Measurements from ENCODE around the gene SERINC3. TPM values are rescaled to one million over a fixed set of nuclear protein-coding genes. Genes with fewer than 3 reads are reported as not detected.
A peak's percentile ranks its signal among the peaks of the same experiment; 100 is the strongest.

The SERINC3 gene
- polyA plus RNA-seq, 1 donor from 2014 or later: 64.5 TPM

DNA sequence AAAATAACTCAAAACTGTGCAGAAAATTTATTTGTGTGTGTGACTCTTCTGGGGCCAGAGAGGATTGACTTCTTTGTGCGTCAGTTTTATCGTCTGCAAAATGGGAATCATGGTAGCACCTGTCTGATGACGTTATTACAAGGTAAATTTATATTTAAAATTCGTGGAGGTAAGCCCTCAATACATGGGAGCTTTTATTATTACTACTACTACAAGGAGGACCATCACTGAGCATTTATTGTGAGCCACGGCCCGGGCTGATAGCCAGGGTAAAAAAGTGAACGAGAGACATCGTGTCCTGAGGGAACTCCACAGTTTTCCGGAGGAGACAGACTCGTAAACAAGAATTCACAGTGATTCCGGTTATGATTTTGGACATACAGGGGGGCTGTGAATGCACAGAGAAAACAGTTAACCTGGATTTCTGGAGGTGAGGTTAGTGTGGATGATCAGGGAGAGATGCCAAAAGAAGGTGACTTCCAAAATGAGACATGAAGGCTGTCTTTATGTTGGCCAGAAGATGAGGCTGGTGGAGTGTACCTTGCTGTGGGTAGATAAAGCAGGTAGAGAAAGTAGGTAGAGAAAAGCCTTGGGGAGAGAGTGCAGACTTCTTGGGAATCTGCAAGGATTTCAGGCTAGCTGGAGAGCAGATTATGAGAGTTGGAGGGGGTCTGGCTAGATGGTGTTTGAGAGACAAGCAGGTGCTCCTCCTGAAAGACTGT lies 10.6 kb upstream of the SERINC3 start:
- no peak for TF ChIP-seq EZH2 (IDR thresholded peaks at IDR 0.05; ENCODE audit: borderline replicate concordance, insufficient read depth, low read length, poor library complexity, severe bottlenecking)
- no peak for TF ChIP-seq MXI1 (conservative IDR thresholded peaks at IDR 0.05; ENCODE audit: poor library complexity, severe bottlenecking)
- no peak for TF ChIP-seq EP300 (conservative IDR thresholded peaks at IDR 0.05; ENCODE audit: poor library complexity, severe bottlenecking)
- TF ChIP-seq CTCF (IDR thresholded peaks at IDR 0.05; ENCODE audit: poor library complexity, severe bottlenecking): no peak
- no peak for TF ChIP-seq REST (IDR thresholded peaks at IDR 0.05; ENCODE audit: borderline replicate concordance)
- TF ChIP-seq POLR2AphosphoS5 (IDR thresholded peaks at IDR 0.05): no peak
- no peak for TF ChIP-seq RAD21 (conservative IDR thresholded peaks at IDR 0.05)
- no peak for TF ChIP-seq SMC3 (conservative IDR thresholded peaks at IDR 0.05; ENCODE audit: poor library complexity)
- TF ChIP-seq TAF1 (IDR thresholded peaks at IDR 0.05; ENCODE audit: low read depth): no peak
- H3K36me3 ChIP-seq (ENCODE audit: insufficient read depth, low read length): no peaks in the 10 kb centered on the region
- H4K20me1 ChIP-seq (ENCODE audit: insufficient read depth): no peaks in the 10 kb centered on the region
- no peaks in the 10 kb centered on the region for H3K27me3 ChIP-seq (ENCODE audit: insufficient read depth, low read depth, low read length)
- no peaks in the 10 kb centered on the region for H3K9me2 ChIP-seq (ENCODE audit: insufficient read depth, low read length)
- no peaks in the 10 kb centered on the region for H3K9me3 ChIP-seq (ENCODE audit: low read length)
- H3F3A ChIP-seq (ENCODE audit: insufficient read depth, low read length, poor library complexity, severe bottlenecking): no peaks in the 10 kb centered on the region
- H3K9ac ChIP-seq (ENCODE audit: low read length): peak overlapping the region; percentile 79
- H3K79me2 ChIP-seq (replicated peaks; ENCODE audit: insufficient read depth, low read length): peaks cover 43% of the 10 kb centered on the region
- peak overlapping the region; percentile 92 for H2AFZ ChIP-seq (ENCODE audit: low read depth, low read length)
- peak overlapping the region; percentile 41 for H3K27ac ChIP-seq (ENCODE audit: low read length)
- peak overlapping the region; percentile 72 for H3K4me2 ChIP-seq (ENCODE audit: low read length)
- peak overlapping the region; percentile 82 for H3K4me3 ChIP-seq (ENCODE audit: low read length)

DNA sequence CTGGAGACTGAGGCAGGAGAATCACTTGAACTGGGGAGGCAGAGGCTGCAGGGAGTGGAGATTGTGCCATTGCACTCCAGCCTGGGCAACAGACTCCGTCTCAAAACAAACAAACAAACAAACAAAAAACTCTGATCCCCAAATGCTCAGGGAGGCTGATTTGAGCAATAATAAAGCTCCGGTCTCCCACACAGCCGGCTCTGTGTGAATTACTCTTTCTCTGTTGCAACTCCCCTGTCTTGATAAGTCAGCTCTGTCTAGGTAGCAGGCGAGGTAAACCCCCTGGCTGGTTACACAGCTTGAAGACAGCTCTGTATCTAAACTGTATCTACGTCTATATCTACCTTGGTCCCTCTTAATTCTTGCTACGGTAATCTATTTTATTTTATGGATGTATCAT lies 6.4 kb upstream of the SERINC3 start:
- Histone ChIP-seq H3K9me3 (ENCODE audit: low read length) (no peaks in the 10 kb centered on the region), H3K4me3 (ENCODE audit: low read length) (no peak overlapping the region), H4K20me1 (ENCODE audit: insufficient read depth) (no peaks in the 10 kb centered on the region), H3K9ac (ENCODE audit: low read length) (no peak overlapping the region), H3F3A (ENCODE audit: insufficient read depth, low read length, poor library complexity, severe bottlenecking) (no peaks in the 10 kb centered on the region), H3K27me3 (ENCODE audit: insufficient read depth, low read depth, low read length) (no peaks in the 10 kb centered on the region), H3K79me2 (replicated peaks; ENCODE audit: insufficient read depth, low read length) (peaks cover 15% of the 10 kb centered on the region), H2AFZ (ENCODE audit: low read depth, low read length) (no peak overlapping the region), H3K36me3 (ENCODE audit: insufficient read depth, low read length) (no peaks in the 10 kb centered on the region), H3K9me2 (ENCODE audit: insufficient read depth, low read length) (no peaks in the 10 kb centered on the region), H3K27ac (ENCODE audit: low read length) (no peak overlapping the region), H3K4me2 (ENCODE audit: low read length) (no peak overlapping the region)
- TF ChIP-seq SMC3 (conservative IDR thresholded peaks at IDR 0.05; ENCODE audit: poor library complexity): no peak
- TF ChIP-seq POLR2AphosphoS5 (IDR thresholded peaks at IDR 0.05): no peak
- no peak for TF ChIP-seq TAF1 (IDR thresholded peaks at IDR 0.05; ENCODE audit: low read depth)
- no peak for TF ChIP-seq EZH2 (IDR thresholded peaks at IDR 0.05; ENCODE audit: borderline replicate concordance, insufficient read depth, low read length, poor library complexity, severe bottlenecking)
- TF ChIP-seq EP300 (conservative IDR thresholded peaks at IDR 0.05; ENCODE audit: poor library complexity, severe bottlenecking): no peak
- TF ChIP-seq MXI1 (conservative IDR thresholded peaks at IDR 0.05; ENCODE audit: poor library complexity, severe bottlenecking): no peak
- TF ChIP-seq CTCF (IDR thresholded peaks at IDR 0.05; ENCODE audit: poor library complexity, severe bottlenecking): no peak
- TF ChIP-seq RAD21 (conservative IDR thresholded peaks at IDR 0.05): no peak
- no peak for TF ChIP-seq REST (IDR thresholded peaks at IDR 0.05; ENCODE audit: borderline replicate concordance)

Measured in neural cell (in vitro differentiated cells).